Prostate gland (tissue), 2 donors: ENCODE results near the gene PRUNE1. TPM values are rescaled to one million over a fixed set of nuclear protein-coding genes. Genes with fewer than 3 reads are reported as not detected.
A peak's percentile ranks its signal among the peaks of the same experiment; 100 is the strongest.

Experiments used
- DNase-seq: peaks from one replicate; pipeline ENCODE4 v3.0.0-alpha.2; 2019; ENCODE audit warnings: low spot score
- H3K27ac ChIP-seq, 2 donors: fragments of 200-600 bp; sonication (generic); 2 replicates each; pipeline ENCODE4 v1.5.1; 2017 to 2019
- H3K27me3 ChIP-seq: fragments of 200-600 bp; sonication (generic); replicated peaks from 2 replicates; pipeline ENCODE4 v1.5.1; 2019; ENCODE audit not compliant: insufficient read depth
- H3K36me3 ChIP-seq, 2 donors: fragments of 200-600 bp; sonication (generic); 1 replicate in 1 of 2; 2 replicates in 1 of 2; pipeline versions ENCODE4 v1.5.1 to v1.8.1; 2017 to 2019
- H3K4me1 ChIP-seq: fragments of 200-600 bp; sonication (generic); replicated peaks from 2 replicates; pipeline ENCODE4 v1.5.1; 2019
- H3K4me3 ChIP-seq, 2 donors: fragments of 200-600 bp; sonication (generic); 2 replicates each; pipeline ENCODE4 v1.5.1; 2017 to 2019
- H3K9me3 ChIP-seq: fragments of 200-600 bp; sonication (generic); 2 replicates; pipeline ENCODE4 v1.5.1; 2017
- POLR2A ChIP-seq: fragments of 450-650 bp; IDR thresholded peaks from one replicate; pipeline ENCODE4 v1.6.1; 2016; ENCODE audit warnings: antibody characterized with exemption, mild to moderate bottlenecking
- POLR2AphosphoS5 ChIP-seq: sonication (generic); formaldehyde crosslinking; IDR thresholded peaks from one replicate; pipeline ENCODE4 v1.6.1; 2017; ENCODE audit warnings: antibody characterized with exemption
- WGBS: methylation state at CpG from one replicate; pipeline ENCODE4 v1.1.5; 2018; 5-methylcytosine and 5-hydroxymethylcytosine counted together
- intact Hi-C: fragments of 100-400 bp; cut with DNase I; formaldehyde crosslinking; loops from one replicate; pipeline ENCODE4 v1.14.2; 2022
- total RNA-seq, 2 donors: library from RNA; depleted of rRNA; stranded (reverse); fragments of >200 nt; gene quantifications; one replicate each; pipeline ENCODE4 v1.1.0, GENCODE V29; 2016
- TF ChIP-seq, protein P1 (sequence below), 4 experiments: fragments of 200-600 bp in 2 of 4; fragments of 450-650 bp in 2 of 4; sonication (generic) in 2 of 4; IDR thresholded peaks; 1 replicate in 3 of 4; 2 replicates in 1 of 4; pipeline ENCODE4 v1.5.1; 2016 to 2019; ENCODE audit warnings: antibody characterized with exemption in 4 of 4, mild to moderate bottlenecking in 2 of 4, moderate library complexity in 2 of 4

The PRUNE1 gene
- total RNA-seq, 2 donors from 2014 or later: 29.2 to 37.5 TPM

DNA sequence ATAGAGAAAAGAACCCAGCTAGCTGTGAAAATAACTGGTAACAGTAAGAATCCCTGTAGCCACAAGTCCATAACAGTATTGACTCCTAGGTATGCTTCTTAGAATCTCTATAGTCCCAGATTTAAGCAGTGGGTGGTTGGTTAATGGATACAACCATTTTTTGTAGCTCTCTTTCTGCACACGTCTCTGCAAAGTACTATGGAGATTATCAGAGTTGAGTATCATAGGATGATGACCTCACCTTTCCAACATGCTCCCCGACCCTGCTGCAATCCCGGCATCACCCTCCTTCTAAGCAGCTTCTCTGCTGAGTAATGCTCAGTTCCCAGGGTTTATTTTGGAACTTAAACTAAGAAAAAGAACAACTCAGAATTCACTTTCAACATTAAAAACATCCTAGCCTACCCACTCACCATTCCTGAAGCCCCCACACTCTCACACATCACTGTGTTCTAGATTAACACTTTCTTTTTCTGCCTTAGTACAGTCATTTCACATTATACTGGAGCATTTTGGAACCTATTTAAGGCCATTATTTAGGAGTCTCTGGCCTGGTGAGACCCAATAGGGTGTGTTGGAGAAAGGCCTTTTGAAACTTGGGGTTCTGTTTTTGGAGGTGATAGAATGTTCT is 54.6 kb downstream of the PRUNE1 start:
- H3K4me3 ChIP-seq: no peak overlapping the region
- H3K27ac ChIP-seq: no peak overlapping the region
- intact Hi-C loops: no loop called here
- no peaks in the 10 kb centered on the region for H3K9me3 ChIP-seq
- H3K27me3 ChIP-seq: no peaks in the 10 kb centered on the region
- TF ChIP-seq, protein P1, sequence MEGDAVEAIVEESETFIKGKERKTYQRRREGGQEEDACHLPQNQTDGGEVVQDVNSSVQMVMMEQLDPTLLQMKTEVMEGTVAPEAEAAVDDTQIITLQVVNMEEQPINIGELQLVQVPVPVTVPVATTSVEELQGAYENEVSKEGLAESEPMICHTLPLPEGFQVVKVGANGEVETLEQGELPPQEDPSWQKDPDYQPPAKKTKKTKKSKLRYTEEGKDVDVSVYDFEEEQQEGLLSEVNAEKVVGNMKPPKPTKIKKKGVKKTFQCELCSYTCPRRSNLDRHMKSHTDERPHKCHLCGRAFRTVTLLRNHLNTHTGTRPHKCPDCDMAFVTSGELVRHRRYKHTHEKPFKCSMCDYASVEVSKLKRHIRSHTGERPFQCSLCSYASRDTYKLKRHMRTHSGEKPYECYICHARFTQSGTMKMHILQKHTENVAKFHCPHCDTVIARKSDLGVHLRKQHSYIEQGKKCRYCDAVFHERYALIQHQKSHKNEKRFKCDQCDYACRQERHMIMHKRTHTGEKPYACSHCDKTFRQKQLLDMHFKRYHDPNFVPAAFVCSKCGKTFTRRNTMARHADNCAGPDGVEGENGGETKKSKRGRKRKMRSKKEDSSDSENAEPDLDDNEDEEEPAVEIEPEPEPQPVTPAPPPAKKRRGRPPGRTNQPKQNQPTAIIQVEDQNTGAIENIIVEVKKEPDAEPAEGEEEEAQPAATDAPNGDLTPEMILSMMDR (IDR thresholded peaks at IDR 0.05): no peak
- no peak for TF ChIP-seq POLR2A
- no peak for TF ChIP-seq POLR2AphosphoS5
- WGBS: 77% methylated on average over 3 of the region's 3 CpGs
- H3K4me1 ChIP-seq: peaks cover under 1% of the 10 kb centered on the region
- H3K36me3 ChIP-seq: no peaks in the 10 kb centered on the region
- DNase-seq: no peak

DNA sequence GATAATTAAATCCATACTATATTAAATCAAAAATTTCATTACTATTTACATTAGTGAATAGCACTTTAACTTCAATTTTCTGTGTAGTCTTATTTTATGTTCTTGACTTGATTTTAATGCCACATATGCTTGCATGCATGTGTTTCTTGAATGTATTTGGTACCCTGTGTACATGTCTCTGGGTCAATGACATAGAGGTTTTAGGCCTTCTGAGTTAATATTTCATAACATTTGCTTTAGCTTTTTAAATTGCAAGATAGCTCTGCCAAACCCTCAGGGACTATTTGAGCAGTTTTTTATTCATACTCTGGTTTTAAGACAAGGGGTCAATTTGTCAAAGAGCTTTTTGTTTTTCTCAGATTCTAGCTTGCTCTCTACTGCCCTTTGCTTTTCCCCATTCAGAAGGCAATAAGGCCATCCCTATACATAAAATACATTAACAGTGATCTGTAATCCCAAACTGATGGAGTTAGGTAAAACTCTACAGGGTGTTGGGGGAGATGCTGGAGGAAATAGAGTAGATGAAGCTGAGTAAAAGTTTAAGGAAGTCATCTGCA is 56.9 kb downstream of the PRUNE1 start:
- H3K4me3 ChIP-seq: no peak overlapping the region
- TF ChIP-seq, protein P1 (IDR thresholded peaks at IDR 0.05): no peak
- TF ChIP-seq POLR2AphosphoS5 (no peak), POLR2A (no peak)
- no peak for DNase-seq
- no peaks in the 10 kb centered on the region for H3K36me3 ChIP-seq
- H3K4me1 ChIP-seq: no peaks in the 10 kb centered on the region
- intact Hi-C loops: loop anchor here (5.0 kb wide), 1 partner anchor 82 kb away; the partner anchor contains the start of gene SEMA6C
- no peak overlapping the region for H3K27ac ChIP-seq
- H3K9me3 ChIP-seq: no peaks in the 10 kb centered on the region
- no peaks in the 10 kb centered on the region for H3K27me3 ChIP-seq

DNA sequence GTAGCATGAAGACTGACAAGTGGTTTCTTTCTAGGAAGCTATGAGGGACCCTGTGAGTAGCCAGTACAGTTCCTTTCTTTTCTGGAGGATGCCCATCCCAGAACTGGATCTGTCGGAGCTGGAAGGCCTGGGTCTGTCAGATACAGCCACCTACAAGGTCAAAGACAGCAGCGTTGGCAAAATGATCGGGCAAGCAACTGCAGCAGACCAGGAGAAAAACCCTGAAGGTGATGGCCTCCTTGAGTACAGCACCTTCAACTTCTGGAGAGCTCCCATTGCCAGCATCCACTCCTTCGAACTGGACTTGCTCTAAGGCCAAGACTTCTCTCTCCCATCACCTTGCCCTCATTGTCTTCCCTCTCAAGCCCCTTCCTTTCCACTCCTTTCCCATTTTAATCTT is 58.9 kb downstream of the PRUNE1 start:
- TF ChIP-seq POLR2A: no peak
- no peak for DNase-seq
- Histone ChIP-seq H3K36me3 (no peaks in the 10 kb centered on the region), H3K27me3 (no peaks in the 10 kb centered on the region), H3K9me3 (no peaks in the 10 kb centered on the region), H3K4me1 (peaks cover 2% of the 10 kb centered on the region), H3K27ac (no peak overlapping the region), H3K4me3 (no peak overlapping the region)
- WGBS: 84% methylated on average over 4 of the region's 4 CpGs
- intact Hi-C loops: loop anchor here (5.0 kb wide), 1 partner anchor 80 kb away; the partner anchor contains the start of gene SEMA6C

DNA sequence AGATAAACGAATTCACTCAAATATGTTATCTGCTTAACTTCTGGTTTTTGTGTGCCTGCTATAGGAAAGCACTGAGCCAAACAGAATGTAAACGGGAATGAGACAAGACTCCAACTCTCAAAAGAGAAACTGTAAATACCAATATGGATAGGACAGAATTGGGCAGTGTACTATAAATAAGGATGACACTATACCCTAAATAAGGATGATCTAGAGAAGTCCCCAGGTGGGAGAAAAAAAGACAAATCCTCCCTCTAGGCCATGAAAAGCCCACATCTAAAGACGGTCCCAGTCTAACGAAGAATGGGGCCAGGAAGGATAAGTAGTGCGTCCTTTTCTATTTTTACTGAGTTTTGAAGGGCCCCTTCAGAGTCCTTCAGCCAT is 60.8 kb downstream of the PRUNE1 start:
- DNase-seq: no peak
- Histone ChIP-seq H3K4me3 (no peak overlapping the region), H3K27ac (no peak overlapping the region), H3K4me1 (peaks cover 2% of the 10 kb centered on the region), H3K27me3 (no peaks in the 10 kb centered on the region), H3K36me3 (no peaks in the 10 kb centered on the region), H3K9me3 (no peaks in the 10 kb centered on the region)
- intact Hi-C loops: loop anchor here (5.0 kb wide), 1 partner anchor 78 kb away; the partner anchor contains the start of gene SEMA6C
- TF ChIP-seq POLR2A: no peak
- TF ChIP-seq, protein P1 (IDR thresholded peaks at IDR 0.05): no peak
- TF ChIP-seq POLR2AphosphoS5: no peak
- 83% methylated on average over 5 of the region's 5 CpGs for WGBS

DNA sequence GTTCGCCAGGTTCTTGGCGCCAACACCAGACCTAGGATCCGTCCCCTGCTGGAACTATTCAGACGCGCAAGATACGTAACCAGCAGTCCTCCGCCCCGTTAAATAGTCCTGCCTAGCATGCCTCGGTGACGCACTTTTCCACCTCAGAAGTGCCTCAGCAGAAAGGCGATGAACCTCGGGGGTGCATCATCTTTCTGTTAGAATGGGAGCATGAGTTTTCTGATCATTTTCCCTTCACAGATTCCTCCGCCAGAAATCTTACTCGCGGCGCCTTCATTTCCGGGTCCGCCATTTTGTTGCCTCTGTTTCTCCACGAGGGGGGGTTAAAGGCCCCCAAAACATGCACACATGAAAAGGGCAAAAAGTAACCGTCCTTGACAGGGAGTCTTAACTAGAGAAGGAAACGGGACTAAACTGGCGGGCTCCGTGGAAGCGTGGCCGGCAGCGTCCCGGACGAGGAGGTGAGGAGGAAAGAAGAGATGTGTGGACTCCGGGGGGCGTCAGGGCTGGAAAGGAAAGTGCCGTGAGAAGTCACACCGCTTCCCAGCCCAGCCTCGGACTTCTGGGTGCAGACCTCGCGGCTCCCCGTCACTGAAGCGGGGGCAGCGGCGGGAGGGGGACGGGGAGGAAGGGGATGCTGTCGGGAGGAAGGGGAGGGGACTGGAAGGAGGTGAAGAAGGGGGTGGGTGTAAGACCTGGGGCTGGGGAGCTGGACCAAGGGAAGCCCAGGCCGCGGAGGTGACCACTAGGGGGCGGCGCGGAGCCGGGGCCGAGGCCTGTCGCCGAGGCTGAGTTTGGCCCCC is 62.4 kb downstream of the PRUNE1 start, which contains the start of gene GABPB2:
Gene GABPB2 (plus strand): TSS at position 288 of the 803 bp plus-strand sequence. CDS start 17,429 bp downstream, outside the sequence.
- Histone ChIP-seq H3K27me3 (no peaks in the 10 kb centered on the region), H3K36me3 (no peaks in the 10 kb centered on the region), H3K4me1 (peaks cover 2% of the 10 kb centered on the region), H3K4me3 (peak within 1 kb of the TSS; percentile 90 to 92), H3K27ac (peak within 1 kb of the TSS; percentile 99 to 100), H3K9me3 (no peaks in the 10 kb centered on the region)
- TF ChIP-seq, protein P1 (IDR thresholded peaks at IDR 0.05): peak; percentile 76 to 90 (median 86)
- TF ChIP-seq POLR2AphosphoS5: peak; percentile 87
- TF ChIP-seq POLR2A: no peak
- DNase-seq: peak; percentile 88
- intact Hi-C loops: no loop called here
- 1% methylated on average over 50 of the region's 50 CpGs for WGBS
